ENCODE data around the gene OPRM1.

DNA sequence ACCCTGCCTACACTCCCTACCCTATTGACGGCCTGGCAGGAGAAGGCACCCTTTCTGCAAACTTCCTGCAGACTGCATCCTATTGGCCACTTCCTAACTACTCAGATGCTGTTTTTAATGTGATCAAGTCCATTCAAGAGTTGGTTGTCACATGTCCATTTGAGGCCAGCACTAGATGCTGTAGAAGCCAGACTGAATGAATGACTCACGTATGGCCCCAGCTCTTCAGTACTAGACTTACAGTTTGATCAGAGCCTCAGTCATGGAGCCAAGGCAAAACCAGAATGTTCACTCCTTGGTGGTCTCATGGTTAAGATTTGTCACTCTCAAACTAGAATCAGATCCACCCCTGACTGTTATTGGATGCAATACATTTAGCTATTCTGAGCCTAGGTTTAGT, 101.7 kb downstream of the OPRM1 start:
- TF ChIP-seq, protein P1, sequence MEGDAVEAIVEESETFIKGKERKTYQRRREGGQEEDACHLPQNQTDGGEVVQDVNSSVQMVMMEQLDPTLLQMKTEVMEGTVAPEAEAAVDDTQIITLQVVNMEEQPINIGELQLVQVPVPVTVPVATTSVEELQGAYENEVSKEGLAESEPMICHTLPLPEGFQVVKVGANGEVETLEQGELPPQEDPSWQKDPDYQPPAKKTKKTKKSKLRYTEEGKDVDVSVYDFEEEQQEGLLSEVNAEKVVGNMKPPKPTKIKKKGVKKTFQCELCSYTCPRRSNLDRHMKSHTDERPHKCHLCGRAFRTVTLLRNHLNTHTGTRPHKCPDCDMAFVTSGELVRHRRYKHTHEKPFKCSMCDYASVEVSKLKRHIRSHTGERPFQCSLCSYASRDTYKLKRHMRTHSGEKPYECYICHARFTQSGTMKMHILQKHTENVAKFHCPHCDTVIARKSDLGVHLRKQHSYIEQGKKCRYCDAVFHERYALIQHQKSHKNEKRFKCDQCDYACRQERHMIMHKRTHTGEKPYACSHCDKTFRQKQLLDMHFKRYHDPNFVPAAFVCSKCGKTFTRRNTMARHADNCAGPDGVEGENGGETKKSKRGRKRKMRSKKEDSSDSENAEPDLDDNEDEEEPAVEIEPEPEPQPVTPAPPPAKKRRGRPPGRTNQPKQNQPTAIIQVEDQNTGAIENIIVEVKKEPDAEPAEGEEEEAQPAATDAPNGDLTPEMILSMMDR (IDR thresholded peaks at IDR 0.05; ENCODE audit: low read depth, low read length, poor library complexity, severe bottlenecking), result no peak
- no peak for TF ChIP-seq EZH2phosphoT487 (IDR thresholded peaks at IDR 0.05; ENCODE audit: borderline replicate concordance, low read length)
